CD4-positive, alpha-beta T cell treated with Interleukin-17A for 1 hour (primary cell): ENCODE data around the gene DDX52.
A peak's percentile ranks its signal among the peaks of the same experiment; 100 is the strongest.
"Not testable (repeated sequence)": the region's sequence is repeated elsewhere in the genome, so short reads cannot be mapped to it uniquely, and the experiment has no call there.

Experiments used
- DNase-seq: peaks from one replicate; pipeline ENCODE4 v3.0.0-alpha.2; 2020

The DDX52 gene, protein sequence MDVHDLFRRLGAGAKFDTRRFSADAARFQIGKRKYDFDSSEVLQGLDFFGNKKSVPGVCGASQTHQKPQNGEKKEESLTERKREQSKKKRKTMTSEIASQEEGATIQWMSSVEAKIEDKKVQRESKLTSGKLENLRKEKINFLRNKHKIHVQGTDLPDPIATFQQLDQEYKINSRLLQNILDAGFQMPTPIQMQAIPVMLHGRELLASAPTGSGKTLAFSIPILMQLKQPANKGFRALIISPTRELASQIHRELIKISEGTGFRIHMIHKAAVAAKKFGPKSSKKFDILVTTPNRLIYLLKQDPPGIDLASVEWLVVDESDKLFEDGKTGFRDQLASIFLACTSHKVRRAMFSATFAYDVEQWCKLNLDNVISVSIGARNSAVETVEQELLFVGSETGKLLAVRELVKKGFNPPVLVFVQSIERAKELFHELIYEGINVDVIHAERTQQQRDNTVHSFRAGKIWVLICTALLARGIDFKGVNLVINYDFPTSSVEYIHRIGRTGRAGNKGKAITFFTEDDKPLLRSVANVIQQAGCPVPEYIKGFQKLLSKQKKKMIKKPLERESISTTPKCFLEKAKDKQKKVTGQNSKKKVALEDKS

GRCh38 chr17:37643118-37643766 lies at the start of gene DDX52:
Gene DDX52 (minus strand): TSS chr17:37643446. CDS start chr17:37643420, 26 bp downstream.
- DNase-seq, result peak; percentile 94

DNA sequence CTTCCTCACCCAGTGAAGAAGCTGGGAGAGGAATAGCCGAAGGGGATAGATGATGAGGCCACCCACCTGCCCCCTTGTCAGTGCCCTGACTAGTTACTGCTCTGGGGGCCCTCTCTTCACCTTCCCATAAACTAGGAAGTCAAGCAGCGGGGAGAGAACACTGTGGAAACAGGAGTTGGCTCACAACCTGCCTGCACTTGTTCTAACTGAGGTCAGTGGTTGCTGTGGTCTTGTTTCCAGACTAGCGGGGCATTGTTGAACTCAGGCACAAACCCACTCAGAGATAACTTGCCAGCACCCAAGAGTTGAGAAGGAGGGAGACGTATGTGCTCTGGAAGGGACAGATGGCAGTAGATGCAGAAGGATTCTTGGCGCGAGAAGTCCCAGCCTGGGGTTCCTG lies 48.6 kb upstream of the DDX52 start:
- no peak for DNase-seq

DNA sequence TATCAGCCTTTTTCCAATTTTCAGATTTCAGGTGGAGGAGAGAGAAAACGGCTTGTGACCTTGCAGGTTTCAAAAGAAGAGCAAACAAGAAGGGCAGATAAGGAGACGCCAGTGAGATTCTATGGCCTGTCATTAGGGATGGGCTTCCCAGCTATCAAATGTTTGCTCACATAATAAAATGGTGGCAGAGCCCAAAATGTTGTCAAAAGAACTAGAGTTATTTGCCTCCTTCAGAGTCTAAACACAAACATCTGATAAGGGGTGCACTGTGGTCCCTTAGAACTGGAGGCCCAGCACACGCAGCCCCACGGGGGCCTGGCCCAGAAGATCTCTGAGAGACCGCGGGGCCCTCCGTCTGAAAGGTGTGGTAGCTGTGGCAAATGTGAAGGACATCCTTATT lies 46.1 kb upstream of the DDX52 start:
- no peak for DNase-seq

DNA sequence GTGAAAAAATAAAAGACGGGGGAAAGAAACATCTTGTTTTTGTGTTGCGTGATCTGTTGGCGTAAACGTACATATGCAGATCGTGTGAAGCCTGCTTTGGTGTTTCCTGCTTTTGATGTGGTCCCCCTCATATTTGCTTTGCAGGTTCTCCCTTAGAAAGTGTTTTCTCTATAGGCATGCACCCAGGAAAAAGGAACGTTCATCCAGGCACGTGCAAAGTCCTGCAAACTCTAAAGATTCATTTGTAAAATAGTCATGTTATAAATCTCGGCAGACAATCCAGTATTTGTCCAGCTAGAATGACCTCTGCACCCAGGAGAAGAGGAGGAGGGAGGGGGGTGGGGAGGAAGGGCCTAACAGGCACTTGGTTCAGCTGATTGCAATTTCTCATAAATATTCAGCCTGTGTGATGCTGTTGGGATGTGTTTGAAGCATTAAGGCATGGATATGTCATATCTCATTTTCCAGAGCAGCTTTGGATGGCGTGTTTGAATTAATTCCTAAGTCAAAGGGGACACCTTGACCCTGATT lies 40.3 kb upstream of the DDX52 start:
- DNase-seq, result no peak

DNA sequence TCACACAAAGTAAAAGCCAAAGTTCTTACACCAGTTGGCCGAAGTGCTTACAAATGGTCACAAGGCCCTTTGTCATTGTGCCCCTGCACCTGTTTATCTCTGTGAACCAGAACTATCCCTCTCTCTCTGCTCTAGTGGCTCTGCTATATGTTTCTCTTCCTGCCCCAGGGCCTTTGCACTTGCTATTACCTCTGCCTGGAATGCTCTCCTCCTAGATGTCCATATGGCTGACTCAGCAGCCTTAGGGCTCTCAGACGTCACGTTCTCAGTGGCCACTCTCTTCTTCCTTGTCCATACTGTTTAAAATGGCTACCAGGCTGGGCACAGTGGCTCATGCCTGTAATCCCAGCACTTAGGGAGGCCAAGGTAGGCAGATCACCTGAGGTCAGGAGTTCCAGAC lies 38.8 kb upstream of the DDX52 start:
- no peak for DNase-seq

- DNase-seq, result not testable (repeated sequence)
These were observed 36.7 kb upstream of the DDX52 start for GRCh38 chr17:37679995-37680394.

GRCh38 chr17:37678036-37678435 lies 34.8 kb upstream of the DDX52 start:
- DNase-seq, result no peak

DNA sequence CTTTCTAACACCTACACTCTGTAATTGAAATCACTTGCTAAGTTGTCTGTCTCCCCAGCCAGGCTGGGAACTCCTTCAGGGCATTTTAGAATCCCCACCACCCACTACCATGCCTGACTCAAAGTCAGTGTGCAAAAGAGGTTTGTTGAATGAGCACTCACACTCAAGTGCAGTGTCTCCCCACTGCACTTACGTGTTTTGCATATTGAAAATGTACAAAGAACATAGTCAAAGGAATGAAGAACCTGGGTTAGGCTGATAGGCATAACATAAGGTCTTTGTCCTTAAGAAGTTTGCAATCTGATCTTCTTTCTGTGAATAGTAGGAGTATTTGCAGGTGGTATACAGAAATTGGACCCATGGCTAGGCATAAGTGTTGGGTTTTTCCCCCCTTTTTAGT lies 33.8 kb upstream of the DDX52 start:
- no peak for DNase-seq

DNA sequence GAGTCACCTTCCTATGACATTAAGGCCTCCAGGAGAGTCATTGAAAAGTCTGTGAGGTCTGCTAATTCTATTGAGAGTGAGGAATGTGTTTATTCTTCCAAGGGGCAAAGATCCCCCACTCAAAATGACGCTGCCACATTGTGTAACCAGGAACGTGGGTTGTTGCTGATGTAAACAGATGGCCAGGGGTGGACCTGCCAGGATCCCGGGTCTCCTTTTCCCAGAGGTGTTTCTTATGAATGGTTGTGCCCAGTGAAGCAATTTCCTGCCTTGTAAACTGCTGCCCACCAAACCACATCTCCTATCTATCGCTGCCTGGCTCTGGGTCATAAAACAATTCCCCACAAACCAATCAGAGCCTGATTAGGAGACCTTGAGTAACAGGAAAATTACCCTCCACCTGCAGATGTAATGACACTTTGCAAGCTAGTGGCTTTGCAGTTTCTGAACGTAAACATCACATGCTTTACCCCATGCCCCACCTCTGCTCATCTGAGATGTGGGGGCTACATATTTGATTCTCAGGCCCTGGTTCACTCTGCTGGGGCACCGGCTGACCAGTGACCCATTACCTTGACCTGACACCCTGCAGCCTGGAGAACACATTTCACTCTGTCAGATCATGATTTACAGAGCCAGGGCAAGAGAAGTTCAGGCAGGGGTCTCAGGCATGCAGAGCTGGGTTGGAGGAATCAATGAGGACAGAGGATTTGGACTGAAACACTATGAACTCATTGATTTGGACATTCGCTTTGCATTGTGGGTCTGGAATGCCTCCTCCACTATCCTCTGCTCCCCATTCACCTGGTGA lies 33.1 kb upstream of the DDX52 start:
- DNase-seq, result no peak

- no peak for DNase-seq
These were observed 31.3 kb upstream of the DDX52 start for GRCh38 chr17:37674511-37674910.

- no peak for DNase-seq
These were observed 30.1 kb upstream of the DDX52 start for GRCh38 chr17:37673386-37673785.

GRCh38 chr17:37672548-37673078 lies 29.4 kb upstream of the DDX52 start:
- DNase-seq, result no peak

GRCh38 chr17:37671824-37672547 lies 28.7 kb upstream of the DDX52 start:
- no peak for DNase-seq

GRCh38 chr17:37671028-37671823 lies 28.0 kb upstream of the DDX52 start:
- no peak for DNase-seq

DNA sequence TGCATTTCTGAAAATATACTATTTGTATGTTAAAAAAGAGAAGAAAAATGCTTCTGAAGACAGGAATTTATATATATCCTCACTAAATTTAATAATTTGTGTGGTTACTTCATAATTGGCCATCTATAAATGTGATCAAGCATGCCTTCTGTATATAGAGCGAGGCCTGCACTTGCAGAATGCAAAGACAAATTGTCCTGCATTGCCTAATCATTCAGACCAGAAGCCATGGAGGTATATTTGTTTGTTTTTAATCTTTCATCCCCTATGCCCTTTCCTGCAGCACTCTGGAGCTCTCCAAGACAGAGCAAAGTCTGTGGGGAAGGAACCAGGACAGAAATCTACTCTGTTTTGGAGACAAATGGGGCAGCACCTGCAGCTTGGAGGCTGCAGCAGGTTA lies 23.8 kb upstream of the DDX52 start:
- no peak for DNase-seq

- DNase-seq, result no peak
These were observed 21.0 kb upstream of the DDX52 start for GRCh38 chr17:37664214-37664613.

- DNase-seq, result no peak
These were observed 19.1 kb upstream of the DDX52 start for GRCh38 chr17:37662353-37662752.

DNA sequence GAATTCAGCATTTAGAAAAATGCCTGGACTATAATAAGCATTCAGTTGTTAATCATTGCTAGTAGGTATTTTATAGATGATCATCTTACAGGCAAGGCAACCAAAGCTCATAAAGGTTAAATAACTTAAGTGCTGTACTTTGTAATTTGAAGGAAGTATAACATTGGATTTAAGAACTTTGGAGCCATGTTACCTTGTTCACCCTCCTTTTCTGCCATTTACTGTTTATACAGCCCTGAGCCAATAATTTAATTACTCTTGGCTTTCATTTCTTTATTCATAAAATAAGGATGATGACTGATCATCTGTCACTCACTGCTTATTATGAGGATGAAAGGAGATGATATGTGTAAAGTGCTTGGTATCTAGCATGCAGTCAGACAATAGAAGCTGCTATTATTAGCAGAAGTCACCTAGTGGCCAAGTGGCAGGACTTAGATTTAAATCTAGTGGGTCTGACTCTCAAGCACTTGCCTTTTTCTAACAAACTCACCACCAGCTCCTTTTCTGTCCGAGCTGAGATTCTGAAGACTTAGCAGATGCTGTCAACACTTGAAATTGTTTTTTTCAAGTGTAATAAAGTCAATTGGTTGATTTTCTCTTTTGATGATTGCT lies 18.3 kb upstream of the DDX52 start:
- no peak for DNase-seq

DNA sequence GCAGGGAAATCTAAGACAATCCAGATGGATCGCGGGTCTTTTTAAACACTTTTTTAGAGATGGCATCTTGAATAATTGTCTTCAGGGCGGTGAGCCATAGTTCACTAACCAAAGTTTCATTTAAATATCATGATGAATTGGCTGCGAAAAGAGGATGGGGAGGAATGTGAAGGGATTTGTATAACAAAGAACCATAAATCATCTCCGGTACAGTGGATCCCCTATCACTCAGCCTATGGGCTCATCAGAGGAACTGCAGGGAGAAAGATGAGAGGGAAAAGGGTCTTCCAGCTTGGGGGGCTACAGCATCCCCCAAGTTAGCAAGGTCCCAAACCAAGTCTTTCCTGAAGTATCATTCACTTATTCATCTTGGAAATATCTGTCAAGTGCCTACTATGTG lies 16.7 kb upstream of the DDX52 start:
- no peak for DNase-seq

GRCh38 chr17:37657202-37657601 lies 14.0 kb upstream of the DDX52 start:
- DNase-seq, result no peak

GRCh38 chr17:37651849-37652248 lies 8.6 kb upstream of the DDX52 start:
- DNase-seq, result no peak
